IgD-negative memory B cell (primary cell): ENCODE results near the gene PLD1. TPM values are rescaled to one million over a fixed set of nuclear protein-coding genes. Genes with fewer than 3 reads are reported as not detected.

ENCODE experiments used
- H3K27ac Mint-ChIP-seq, 3 donors: one replicate each; pipeline ENCODE4 v1.8.0; 2020 to 2022; ENCODE audit warnings: mild to moderate bottlenecking in 3 of 3, mixed read lengths in 3 of 3, moderate library complexity in 1 of 3
- H3K27me3 Mint-ChIP-seq: one replicate; pipeline ENCODE4 v1.8.0; 2021; ENCODE audit warnings: mixed read lengths
- H3K36me3 Mint-ChIP-seq: one replicate; pipeline ENCODE4 v1.8.0; 2020; ENCODE audit warnings: mild to moderate bottlenecking, mixed read lengths
- H3K4me1 Mint-ChIP-seq, 3 donors: one replicate each; pipeline ENCODE4 v1.8.0; 2020 to 2022; ENCODE audit warnings: mixed read lengths in 3 of 3, mild to moderate bottlenecking in 1 of 3
- H3K4me3 Mint-ChIP-seq, 4 donors: one replicate each; pipeline ENCODE4 v1.8.0; 2020 to 2022; ENCODE audit warnings: mild to moderate bottlenecking in 4 of 4, mixed read lengths in 4 of 4, moderate library complexity in 3 of 4
- H3K9me3 Mint-ChIP-seq, 3 donors: one replicate each; pipeline ENCODE4 v1.8.0; 2020 to 2021; ENCODE audit warnings: mixed read lengths in 3 of 3, mild to moderate bottlenecking in 1 of 3
- polyA plus RNA-seq: library from polyadenylated mRNA; unstranded; fragments of 300-500 nt; fragmentation: Illumina TruSeq; gene quantifications from one replicate; pipeline ENCODE4 v1.2.3, GENCODE V29; 2021

PLD1 gene
- polyA plus RNA-seq, 1 donor from 2014 or later: not detected

GRCh38 chr3:171841620-171842000, 31.3 kb upstream of the PLD1 start:
- peaks cover 8% of the 10 kb centered on the region for H3K27me3 Mint-ChIP-seq
- H3K27ac Mint-ChIP-seq: no peak overlapping the region
- no peak overlapping the region for H3K4me3 Mint-ChIP-seq
- H3K9me3 Mint-ChIP-seq: peaks cover 0 to 2% (median 0%) of the 10 kb centered on the region in 3 donors
- H3K36me3 Mint-ChIP-seq: no peaks in the 10 kb centered on the region
- no peaks in the 10 kb centered on the region for H3K4me1 Mint-ChIP-seq

GRCh38 chr3:171840811-171841619, 30.7 kb upstream of the PLD1 start:
- Mint-ChIP-seq H3K36me3 (no peaks in the 10 kb centered on the region), H3K27me3 (peaks cover 8% of the 10 kb centered on the region), H3K4me3 (no peak overlapping the region), H3K9me3 (peaks cover 0 to 2% (median 0%) of the 10 kb centered on the region in 3 donors), H3K4me1 (no peaks in the 10 kb centered on the region), H3K27ac (no peak overlapping the region)

- Mint-ChIP-seq H3K9me3 (no peaks in the 10 kb centered on the region), H3K27ac (no peak overlapping the region), H3K27me3 (peaks cover 5% of the 10 kb centered on the region), H3K4me3 (no peak overlapping the region), H3K4me1 (no peaks in the 10 kb centered on the region), H3K36me3 (peaks cover 2% of the 10 kb centered on the region)
These were observed 30.1 kb upstream of the PLD1 start for GRCh38 chr3:171840445-171840810.

GRCh38 chr3:171839270-171839669, 29.0 kb upstream of the PLD1 start:
- H3K9me3 Mint-ChIP-seq: no peaks in the 10 kb centered on the region
- H3K4me3 Mint-ChIP-seq: no peak overlapping the region
- no peaks in the 10 kb centered on the region for H3K4me1 Mint-ChIP-seq
- peaks cover 2% of the 10 kb centered on the region for H3K36me3 Mint-ChIP-seq
- peaks cover 5% of the 10 kb centered on the region for H3K27me3 Mint-ChIP-seq
- no peak overlapping the region for H3K27ac Mint-ChIP-seq

- H3K36me3 Mint-ChIP-seq: peaks cover 2% of the 10 kb centered on the region
- H3K4me3 Mint-ChIP-seq: no peak overlapping the region
These were observed 28.0 kb upstream of the PLD1 start for GRCh38 chr3:171838218-171838720.

GRCh38 chr3:171837698-171838097, 27.4 kb upstream of the PLD1 start:
- Mint-ChIP-seq H3K27ac (no peak overlapping the region), H3K4me3 (no peak overlapping the region), H3K27me3 (peaks cover 3% of the 10 kb centered on the region), H3K9me3 (no peaks in the 10 kb centered on the region), H3K36me3 (peaks cover 2% of the 10 kb centered on the region), H3K4me1 (no peaks in the 10 kb centered on the region)

More at GRCh38 chr3:171838218-171838720, 28.0 kb upstream of the PLD1 start:
- Mint-ChIP-seq H3K27ac (no peak overlapping the region), H3K9me3 (no peaks in the 10 kb centered on the region), H3K4me1 (no peaks in the 10 kb centered on the region), H3K27me3 (peaks cover 3% of the 10 kb centered on the region)

GRCh38 chr3:171836855-171837254, 26.6 kb upstream of the PLD1 start:
- Mint-ChIP-seq H3K4me3 (no peak overlapping the region), H3K36me3 (peaks cover 2% of the 10 kb centered on the region), H3K27me3 (peaks cover 3% of the 10 kb centered on the region), H3K9me3 (no peaks in the 10 kb centered on the region), H3K4me1 (no peaks in the 10 kb centered on the region), H3K27ac (no peak overlapping the region)

GRCh38 chr3:171835613-171836012, 25.3 kb upstream of the PLD1 start:
- Mint-ChIP-seq H3K4me1 (no peaks in the 10 kb centered on the region), H3K9me3 (no peaks in the 10 kb centered on the region), H3K27ac (no peak overlapping the region), H3K27me3 (peaks cover 3% of the 10 kb centered on the region), H3K4me3 (no peak overlapping the region), H3K36me3 (peaks cover 2% of the 10 kb centered on the region)

- peaks cover 2% of the 10 kb centered on the region for H3K36me3 Mint-ChIP-seq
- H3K9me3 Mint-ChIP-seq: no peaks in the 10 kb centered on the region
These were observed 24.8 kb upstream of the PLD1 start for GRCh38 chr3:171835116-171835515.

GRCh38 chr3:171834461-171834801, 24.1 kb upstream of the PLD1 start:
- no peak overlapping the region for H3K27ac Mint-ChIP-seq
- H3K9me3 Mint-ChIP-seq: no peaks in the 10 kb centered on the region
- no peak overlapping the region for H3K4me3 Mint-ChIP-seq
- peaks cover 10% of the 10 kb centered on the region for H3K27me3 Mint-ChIP-seq
- peaks cover 2% of the 10 kb centered on the region for H3K36me3 Mint-ChIP-seq
- H3K4me1 Mint-ChIP-seq: no peaks in the 10 kb centered on the region

More at GRCh38 chr3:171835116-171835515, 24.8 kb upstream of the PLD1 start:
- peaks cover 6% of the 10 kb centered on the region for H3K27me3 Mint-ChIP-seq
- H3K4me3 Mint-ChIP-seq: no peak overlapping the region
- no peak overlapping the region for H3K27ac Mint-ChIP-seq
- H3K4me1 Mint-ChIP-seq: no peaks in the 10 kb centered on the region

GRCh38 chr3:171833789-171834460, 23.6 kb upstream of the PLD1 start:
- Mint-ChIP-seq H3K27me3 (peaks cover 10% of the 10 kb centered on the region), H3K27ac (no peak overlapping the region), H3K4me3 (no peak overlapping the region), H3K36me3 (peaks cover 2% of the 10 kb centered on the region), H3K4me1 (no peaks in the 10 kb centered on the region), H3K9me3 (no peaks in the 10 kb centered on the region)

- Mint-ChIP-seq H3K4me1 (peaks cover 0 to 2% (median 0%) of the 10 kb centered on the region in 3 donors), H3K36me3 (peaks cover 2% of the 10 kb centered on the region), H3K4me3 (no peak overlapping the region), H3K27ac (no peak overlapping the region), H3K9me3 (peaks cover 0 to under 1% (median 0%) of the 10 kb centered on the region in 3 donors), H3K27me3 (peaks cover 7% of the 10 kb centered on the region)
These were observed 22.7 kb upstream of the PLD1 start for GRCh38 chr3:171832989-171833388.

GRCh38 chr3:171831936-171832335, 21.7 kb upstream of the PLD1 start:
- Mint-ChIP-seq H3K27me3 (peaks cover 7% of the 10 kb centered on the region), H3K27ac (no peak overlapping the region), H3K9me3 (peaks cover 0 to 1% (median 0%) of the 10 kb centered on the region in 3 donors), H3K4me3 (no peak overlapping the region), H3K4me1 (peaks cover 0 to 4% (median 0%) of the 10 kb centered on the region in 3 donors), H3K36me3 (peaks cover 4% of the 10 kb centered on the region)

- Mint-ChIP-seq H3K36me3 (peaks cover 2% of the 10 kb centered on the region), H3K4me3 (no peak overlapping the region), H3K27me3 (peaks cover 7% of the 10 kb centered on the region), H3K4me1 (peaks cover 0 to 4% (median 2%) of the 10 kb centered on the region in 3 donors), H3K27ac (no peak overlapping the region), H3K9me3 (peaks cover 0 to 4% (median 0%) of the 10 kb centered on the region in 3 donors)
These were observed 20.2 kb upstream of the PLD1 start for GRCh38 chr3:171830518-171830875.

GRCh38 chr3:171829841-171830517, 19.7 kb upstream of the PLD1 start:
- Mint-ChIP-seq H3K4me3 (no peak overlapping the region), H3K9me3 (peaks cover 0 to 4% (median 0%) of the 10 kb centered on the region in 3 donors), H3K27me3 (peaks cover 7% of the 10 kb centered on the region), H3K36me3 (peaks cover 2% of the 10 kb centered on the region), H3K4me1 (peaks cover 0 to 4% (median 2%) of the 10 kb centered on the region in 3 donors), H3K27ac (no peak overlapping the region)
